Vagina (tissue), 2 donors: ENCODE data around the gene WNT7B.

Experiments
- CTCF ChIP-seq, 3 experiments: fragments of 450-650 bp in 2 of 3; fragments of 200-600 bp in 1 of 3; sonication (generic) in 1 of 3; IDR thresholded peaks; one replicate each; pipeline ENCODE4 v1.5.1; 2017 to 2019; ENCODE audit warnings: antibody characterized with exemption in 3 of 3, mild to moderate bottlenecking in 2 of 3, moderate library complexity in 2 of 3
- POLR2A ChIP-seq, 2 donors: fragments of 450-650 bp; IDR thresholded peaks; one replicate each; pipeline ENCODE4 v1.6.1; 2017; ENCODE audit warnings: antibody characterized with exemption in 2 of 2, mild to moderate bottlenecking in 2 of 2, moderate library complexity in 2 of 2
- POLR2AphosphoS5 ChIP-seq, 2 donors: sonication (generic); formaldehyde crosslinking; IDR thresholded peaks; one replicate each; pipeline ENCODE4 v1.9.0; 2017; ENCODE audit warnings: antibody characterized with exemption in 2 of 2, mild to moderate bottlenecking in 2 of 2, low read depth in 1 of 2; ENCODE audit not compliant: insufficient read depth in 1 of 2

GRCh38 chr22:45980268-45980570 lies 3.3 kb upstream of the WNT7B start:
- TF ChIP-seq POLR2A (IDR thresholded peaks at IDR 0.05) (no peak), CTCF (IDR thresholded peaks at IDR 0.05) (no peak), POLR2AphosphoS5 (IDR thresholded peaks at IDR 0.05; ENCODE audit: insufficient read depth in 1 of 2, low read depth in 1 of 2) (no peak)
